NCI-H1694 (cell line): ENCODE data around the gene TBC1D16.

ENCODE experiments used
- DNase-seq: peaks from one replicate; lab custom pipeline; 2025; lab: John Stamatoyannopoulos, UW

The TBC1D16 gene

DNA sequence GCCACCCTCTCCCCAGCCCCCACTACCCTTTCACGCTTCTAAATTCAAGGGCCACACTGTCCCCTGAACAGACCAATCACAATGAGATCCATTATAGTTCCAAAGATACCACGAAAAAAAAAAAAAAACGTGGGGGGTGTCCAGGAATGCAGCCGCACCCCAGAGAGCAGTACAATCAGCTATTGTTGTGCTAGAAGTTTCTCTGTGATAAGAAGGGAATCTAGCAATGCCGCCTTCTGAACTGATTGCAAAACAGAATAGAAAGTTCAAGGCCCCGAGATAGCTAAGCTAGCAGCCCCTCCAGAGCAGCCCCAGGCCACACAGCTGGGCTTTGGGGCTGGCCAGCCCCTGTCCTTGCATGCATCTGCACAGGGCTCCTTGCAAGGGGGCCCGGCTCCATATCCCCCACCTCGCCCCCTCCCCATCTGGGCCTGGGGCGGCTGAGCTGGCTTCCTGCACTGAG is 109.5 kb downstream of the TBC1D16 start:
- DNase-seq, result no peak

DNA sequence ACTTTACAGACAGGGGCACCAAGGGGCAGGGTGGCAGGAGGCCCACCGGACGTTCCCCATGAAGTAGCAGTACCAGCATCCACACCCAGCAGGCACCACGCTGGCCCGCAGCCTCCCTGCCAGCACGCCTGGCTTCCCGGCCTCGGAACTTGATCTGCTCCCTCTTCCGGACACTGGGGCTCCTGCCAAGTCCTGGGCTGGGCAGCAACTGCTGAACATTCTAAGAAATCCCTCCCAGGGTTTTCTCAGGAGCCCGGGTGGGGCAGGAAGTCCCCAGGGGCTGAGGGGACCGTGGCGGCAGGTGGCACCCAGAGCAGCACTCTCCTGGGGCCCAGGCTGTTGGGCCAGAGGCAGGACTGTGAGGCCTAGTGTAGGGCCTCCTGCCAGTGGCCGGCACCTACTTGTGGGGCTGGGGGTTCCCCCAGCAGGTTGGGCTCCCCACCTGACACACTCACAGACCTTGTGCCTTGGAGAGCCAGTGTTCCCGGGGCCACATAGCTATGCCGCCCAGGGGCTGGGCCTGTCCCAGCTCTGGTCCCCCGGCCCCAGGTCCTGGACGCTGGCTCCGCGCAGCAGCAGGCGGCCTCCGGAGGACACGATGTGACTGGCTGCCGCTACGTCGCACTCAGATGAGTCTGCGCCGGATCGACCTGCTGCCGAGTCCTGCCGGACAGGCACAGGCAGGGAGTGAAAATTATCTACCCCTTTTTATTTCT is 110.3 kb downstream of the TBC1D16 start:
- no peak for DNase-seq

DNA sequence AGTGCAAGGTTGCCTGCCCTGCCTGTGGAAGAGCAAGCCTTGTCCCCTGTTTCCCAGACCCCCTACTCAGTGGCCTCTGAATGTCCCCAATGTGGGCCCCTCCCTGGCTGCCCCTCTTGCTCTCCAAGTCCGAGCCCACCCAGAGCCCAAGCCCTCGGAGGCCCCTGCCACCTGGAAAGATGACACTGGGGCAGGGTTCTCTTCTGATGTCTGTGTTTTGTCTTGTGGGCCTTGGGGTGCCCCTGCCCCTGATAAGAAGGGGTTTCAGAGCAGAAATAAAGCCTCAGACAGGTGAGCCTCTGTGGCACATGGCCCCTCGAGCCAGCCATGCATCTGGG is 111.1 kb downstream of the TBC1D16 start:
- no peak for DNase-seq

DNA sequence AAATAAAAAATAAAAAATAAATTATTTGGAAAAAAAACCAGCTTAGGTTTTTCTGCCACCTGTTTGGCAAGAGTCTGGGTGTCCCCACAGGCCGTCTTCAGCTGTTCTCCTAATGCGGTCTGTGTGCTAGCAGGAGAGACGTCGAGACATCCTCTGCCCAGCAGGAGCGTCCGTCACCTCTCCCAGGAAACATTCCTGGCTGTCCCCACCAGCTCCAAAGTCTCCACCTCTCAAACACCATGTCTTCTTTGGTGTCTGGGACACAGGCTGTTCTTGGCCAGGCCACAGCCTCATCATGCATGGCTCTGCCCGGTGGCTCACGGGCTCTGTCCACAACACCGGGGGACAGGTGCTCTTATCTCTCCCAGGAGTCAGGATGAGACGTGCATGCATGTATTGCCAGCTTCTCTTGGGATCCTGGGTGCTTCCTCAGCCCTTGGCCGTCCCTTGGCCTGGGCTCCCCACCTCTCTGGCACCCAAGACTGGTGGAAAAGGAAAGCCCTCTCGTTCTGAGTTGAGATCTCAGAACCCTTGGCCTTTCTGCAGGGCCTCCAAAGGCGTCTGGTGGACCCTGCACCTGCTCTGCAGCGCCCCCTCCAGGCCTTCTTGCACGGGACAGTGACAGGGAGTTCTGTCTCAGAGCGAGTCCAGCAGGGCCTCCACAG is 111.6 kb downstream of the TBC1D16 start:
- DNase-seq, result peak; percentile 45

DNA sequence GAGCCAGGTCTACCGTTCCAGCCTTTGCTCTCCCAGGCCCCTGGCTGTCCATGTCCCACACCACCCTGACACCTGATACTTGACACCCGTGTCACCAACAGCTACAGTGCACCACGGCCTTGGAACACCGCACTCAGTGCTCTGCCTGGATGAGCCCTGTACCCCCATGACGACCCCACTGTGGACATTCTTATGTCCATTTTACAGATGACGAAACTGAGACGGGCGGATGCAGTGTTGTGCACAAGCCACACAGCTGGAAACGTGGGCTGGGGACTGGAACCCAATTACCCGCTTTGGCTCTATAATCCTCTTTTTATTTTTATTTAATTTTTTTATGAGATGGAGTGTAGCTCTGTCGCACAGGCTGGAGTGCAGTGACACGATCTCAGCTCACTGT is 112.9 kb downstream of the TBC1D16 start:
- no peak for DNase-seq

DNA sequence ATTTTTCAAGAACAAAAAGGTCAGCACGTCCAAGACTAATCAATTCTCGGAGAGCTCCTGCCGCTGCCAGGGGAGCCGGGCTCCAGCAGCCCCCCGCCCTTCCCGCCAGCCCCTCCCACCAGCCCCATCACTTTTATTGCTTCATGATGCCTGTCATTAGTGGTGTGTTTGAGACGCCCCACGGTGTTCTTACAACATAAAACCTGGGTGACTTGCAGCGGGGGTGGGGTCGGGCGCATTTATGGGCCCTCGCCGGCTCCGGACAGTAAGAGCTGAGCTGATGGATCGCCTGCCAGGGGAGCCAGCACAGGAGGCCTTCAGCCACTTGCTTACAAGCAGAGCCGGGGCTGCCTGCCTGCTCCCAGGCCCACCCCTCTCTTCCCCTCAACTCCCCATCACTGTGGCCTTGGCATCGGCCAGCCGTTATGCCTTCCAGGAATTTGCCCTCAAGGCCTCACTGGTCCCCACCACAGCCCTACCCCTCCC is 113.5 kb downstream of the TBC1D16 start:
- no peak for DNase-seq

DNA sequence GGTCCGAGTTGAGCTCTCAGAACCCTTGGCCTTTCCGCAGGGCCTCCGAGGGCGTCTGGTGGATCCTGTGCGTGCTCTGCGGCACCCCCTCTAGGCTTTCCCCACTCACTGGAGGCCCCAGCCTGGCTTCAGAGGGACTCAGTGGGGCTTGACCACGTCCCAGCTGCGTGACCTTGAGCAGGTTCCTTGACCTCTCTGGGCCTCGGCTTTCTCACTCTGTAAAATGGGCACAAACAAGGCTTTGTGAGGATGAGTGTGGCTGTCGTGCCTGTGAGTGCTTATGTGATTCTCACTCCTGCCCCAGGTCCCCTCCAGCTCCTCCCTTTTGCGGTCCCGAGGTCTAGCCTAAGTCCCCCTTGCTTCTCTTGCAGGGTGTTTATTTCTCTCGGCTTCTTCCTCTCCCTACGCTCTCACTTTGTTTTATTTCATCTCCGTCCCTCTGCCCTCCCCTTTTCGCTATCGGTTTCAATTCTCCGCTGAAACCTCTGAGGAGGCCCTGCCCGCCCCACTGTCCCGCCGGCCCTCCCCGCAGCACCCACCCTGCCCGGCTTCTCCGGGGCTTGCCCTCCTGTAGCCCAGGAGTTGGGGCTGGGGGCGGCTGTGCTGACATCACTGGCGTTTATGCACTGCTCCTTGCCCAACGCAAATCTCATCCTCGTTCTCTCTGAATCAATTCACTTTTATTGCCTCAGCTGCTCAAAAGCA is 114.1 kb downstream of the TBC1D16 start:
- no peak for DNase-seq

DNA sequence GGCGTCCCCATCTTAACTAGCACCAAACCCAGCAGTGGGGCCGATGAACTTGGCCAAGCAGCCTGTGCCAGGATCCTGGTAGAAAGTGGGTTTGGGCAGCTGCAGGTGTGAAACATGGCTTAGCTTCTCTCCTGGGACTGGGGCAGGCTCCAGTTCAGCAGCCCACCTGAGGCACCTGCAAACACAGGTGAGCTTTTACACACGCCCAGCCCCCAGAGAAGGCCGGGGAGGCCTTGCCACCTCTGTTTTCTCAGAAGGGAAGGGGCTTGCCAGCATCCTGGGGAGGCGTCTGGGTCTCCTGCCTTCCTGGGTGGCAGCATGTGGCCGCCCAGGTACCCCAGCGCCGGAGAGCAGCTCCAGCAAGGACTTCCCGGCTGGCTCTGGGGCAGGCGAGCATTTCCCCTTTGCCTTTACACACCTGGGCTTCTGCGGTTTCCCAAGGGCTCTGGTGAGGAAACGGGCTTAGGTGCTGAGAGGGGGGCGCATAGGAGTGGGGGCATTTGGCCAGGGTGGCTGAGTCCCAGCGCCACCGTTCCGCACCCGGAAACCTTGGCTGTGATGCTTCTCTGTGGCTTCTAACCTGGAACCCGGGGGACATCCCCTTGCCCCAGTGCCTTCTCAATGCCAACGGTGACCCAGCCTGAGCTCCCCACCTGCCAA is 114.8 kb downstream of the TBC1D16 start:
- no peak for DNase-seq

DNA sequence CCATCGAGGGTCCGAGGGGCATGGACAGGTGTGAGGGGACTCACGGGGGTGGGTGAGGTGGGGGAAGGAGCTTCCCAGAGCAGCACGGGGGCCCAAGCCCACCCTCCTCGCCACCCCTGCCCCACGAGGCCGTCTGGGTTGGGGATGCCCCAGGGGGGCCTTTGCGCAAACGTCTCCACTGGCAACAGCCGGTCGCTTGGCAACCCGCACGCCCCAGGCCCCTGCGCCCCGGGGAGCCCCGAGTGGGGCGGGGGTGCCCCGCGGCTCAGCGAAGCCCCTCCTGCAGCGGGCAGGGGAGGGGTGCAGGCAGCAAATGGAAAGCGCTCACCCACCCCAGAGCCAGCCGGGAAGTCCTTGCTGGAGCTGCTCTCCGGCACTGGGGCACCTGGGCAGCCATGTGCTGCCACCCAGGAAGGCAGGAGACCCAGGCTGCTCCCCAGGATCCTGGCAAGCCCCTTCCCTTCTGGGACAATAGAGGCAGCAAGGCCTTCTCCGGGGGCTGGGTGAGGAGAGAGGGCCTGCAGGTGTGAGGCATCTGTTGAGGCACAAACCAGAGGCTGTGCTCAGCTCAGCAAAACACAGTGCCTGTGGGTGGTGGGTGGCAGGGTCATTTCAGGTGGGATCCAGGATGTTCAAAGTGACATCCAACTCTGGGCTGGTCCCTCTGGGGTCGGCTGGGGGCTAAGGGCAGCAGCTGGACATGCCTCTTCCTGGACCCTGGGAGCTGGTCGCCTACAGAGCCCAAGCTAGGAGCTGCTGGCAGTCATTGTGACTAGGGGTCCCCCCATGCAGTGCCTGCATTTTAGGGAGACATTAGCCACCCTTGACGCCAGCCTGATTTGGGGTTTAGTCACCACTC is 115.6 kb downstream of the TBC1D16 start:
- DNase-seq, result no peak

DNA sequence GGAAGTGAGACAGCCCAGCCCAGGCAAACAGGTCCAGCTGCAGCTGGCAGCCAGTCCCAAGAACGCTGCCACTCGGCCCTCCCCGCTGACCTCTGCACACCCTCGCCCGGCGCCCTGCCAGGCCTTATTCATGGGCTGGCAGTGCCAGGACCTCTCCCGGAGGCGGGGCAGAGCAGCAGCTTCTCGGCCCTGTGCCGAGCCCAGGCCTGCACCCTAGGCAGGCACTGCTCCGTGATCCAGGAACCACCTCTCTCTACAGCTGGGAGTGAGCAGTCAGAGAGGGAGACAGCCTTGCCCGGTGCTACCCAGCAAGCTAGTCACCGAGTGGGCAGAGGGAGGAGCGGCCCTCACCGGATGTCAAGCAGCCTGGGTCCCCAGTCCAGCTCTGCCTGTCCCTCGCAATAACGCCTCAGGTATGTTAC is 116.5 kb downstream of the TBC1D16 start:
- DNase-seq, result no peak

DNA sequence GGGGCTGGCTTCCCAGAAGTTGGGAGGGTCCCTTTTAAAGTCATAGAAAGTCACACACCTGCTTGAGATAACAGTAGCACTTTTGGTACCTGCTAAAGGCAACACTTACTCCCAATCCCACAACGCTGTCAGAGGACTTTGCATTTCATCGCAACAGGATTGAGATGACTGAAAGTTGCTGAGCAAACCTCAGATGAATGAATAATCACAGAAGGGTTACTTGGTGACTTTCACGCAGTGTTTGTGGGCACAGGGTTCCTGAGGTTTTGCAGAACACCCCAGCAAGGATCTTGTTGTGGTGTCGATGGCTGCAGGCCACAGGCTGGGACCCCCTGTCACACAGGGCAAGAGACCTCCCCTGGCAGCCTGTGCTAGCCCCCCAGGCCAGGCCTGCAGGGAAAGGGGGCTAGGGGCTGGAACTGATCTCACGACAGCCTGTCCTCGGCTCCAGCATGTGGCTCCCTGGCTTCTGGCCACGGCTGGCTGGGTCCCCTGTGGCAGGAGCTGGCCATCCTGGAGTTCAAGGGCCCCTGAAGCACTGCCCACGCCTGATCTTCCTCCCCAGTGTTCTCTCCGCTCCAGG is 117.0 kb downstream of the TBC1D16 start:
- no peak for DNase-seq

DNA sequence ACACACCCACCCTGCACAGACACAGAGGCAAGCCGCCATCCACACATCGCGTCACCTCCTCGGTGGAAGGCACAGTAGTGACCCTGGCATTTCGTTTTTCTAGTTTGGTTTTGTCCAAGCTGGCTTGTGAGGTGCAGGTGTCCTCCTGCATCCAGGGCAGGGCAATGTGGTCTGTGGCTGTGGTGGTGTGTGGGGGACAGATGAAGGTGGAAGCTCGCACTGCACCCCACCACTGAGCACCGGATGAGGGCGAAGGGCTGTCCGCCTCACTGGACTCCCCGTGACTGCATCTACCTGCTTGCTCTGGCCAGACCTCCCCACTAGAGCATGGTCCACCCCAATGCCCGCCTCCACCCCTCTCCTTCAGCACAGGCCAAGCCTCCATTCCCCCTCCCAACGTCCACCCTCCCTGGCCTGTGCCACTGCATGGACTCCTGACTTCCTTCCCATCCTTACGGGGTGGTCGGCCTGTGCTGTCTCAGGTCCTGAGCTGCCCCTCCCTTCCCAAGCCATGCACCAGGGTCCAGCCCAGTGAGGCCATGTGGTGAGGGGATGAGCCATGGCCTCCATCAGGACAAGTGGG is 117.7 kb downstream of the TBC1D16 start:
- no peak for DNase-seq

DNA sequence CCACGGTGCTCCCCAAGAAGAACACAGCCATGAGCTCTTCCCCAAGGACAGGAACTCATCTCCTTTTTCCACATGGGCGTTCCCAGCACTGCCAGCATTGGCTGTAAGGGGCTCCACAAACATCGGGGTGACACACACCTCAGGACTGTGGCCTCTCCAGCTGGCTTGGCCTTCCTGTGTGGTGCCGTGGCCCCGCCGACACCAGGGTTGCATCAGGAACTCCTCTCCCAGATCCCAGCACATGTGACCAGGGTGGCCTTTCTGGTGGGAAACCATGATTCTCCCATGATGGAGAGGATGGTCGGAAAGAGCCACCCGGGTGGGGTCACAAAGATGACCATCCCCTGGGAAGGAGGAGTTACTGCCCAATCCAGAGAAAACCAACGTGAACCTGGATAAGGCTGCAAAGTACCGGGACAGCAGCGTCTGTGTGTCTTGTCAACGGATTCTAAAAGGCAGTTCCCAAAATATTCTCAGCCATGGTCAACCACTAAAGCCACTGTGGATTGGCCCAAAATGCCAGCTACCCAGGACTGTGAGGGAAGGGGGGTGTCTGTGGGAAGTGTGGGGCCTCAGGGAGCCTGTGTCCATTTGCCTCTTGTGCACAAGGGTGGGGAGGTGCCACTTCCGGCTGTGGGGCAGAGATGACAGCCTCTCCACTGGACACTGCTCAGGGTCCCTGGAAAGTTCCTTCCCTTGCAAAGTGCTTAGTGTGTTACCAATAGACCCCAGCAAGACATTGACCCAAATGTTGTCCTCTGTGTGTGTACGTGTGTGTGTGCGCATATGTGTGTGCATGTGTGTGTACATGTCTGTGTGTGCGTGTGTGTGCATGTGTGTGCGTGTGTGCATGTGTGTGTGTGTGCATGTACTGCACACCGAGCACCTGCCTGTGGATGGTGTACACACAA is 118.4 kb downstream of the TBC1D16 start:
- DNase-seq, result no peak

DNA sequence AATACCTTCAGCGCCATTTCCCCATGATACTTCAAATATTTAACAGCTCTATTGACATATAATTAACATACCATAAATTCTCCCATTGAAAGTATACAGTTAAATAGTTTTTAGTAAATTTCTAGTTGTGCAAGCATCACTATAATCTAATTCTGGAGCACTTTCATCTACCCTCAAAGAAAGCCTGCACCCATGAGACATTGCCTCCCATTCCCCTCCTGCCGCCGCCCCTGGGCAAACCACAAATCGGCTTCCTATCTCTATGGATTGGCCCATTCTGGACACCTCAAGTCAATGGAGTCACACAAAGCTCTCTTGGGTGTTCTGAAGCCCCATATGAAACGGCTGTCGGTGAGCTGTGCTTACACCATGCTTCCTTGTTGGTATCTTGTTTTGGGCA is 119.2 kb downstream of the TBC1D16 start:
- no peak for DNase-seq

DNA sequence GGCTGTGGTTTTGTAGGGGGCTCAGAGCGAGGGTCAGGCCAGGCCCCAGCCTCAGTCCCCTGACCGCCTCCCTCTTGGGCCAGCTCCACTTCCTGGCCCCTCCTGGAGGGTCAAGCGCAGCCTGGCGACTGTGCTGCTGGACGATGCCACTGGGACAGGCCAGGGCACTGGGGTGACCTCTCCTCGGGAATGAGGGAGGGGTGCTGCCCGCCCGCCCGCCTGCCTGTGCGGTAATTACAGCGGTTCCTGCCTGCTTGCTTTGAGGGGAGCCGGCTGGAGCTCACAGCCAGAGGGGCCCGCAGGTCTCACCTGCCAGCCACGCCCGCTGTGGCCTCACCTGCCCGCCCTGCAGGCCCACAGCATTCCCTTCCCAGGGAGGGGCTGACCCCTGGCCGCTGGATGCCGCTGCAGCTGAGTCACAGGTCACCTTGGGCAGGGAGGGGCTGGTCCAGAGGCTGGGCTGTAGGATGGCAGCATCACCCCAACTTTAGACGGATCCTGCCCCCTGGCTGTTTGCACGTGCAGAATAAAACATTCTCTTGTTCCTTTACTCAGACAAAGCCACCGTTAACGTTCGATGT is 119.7 kb downstream of the TBC1D16 start:
- DNase-seq, result no peak

DNA sequence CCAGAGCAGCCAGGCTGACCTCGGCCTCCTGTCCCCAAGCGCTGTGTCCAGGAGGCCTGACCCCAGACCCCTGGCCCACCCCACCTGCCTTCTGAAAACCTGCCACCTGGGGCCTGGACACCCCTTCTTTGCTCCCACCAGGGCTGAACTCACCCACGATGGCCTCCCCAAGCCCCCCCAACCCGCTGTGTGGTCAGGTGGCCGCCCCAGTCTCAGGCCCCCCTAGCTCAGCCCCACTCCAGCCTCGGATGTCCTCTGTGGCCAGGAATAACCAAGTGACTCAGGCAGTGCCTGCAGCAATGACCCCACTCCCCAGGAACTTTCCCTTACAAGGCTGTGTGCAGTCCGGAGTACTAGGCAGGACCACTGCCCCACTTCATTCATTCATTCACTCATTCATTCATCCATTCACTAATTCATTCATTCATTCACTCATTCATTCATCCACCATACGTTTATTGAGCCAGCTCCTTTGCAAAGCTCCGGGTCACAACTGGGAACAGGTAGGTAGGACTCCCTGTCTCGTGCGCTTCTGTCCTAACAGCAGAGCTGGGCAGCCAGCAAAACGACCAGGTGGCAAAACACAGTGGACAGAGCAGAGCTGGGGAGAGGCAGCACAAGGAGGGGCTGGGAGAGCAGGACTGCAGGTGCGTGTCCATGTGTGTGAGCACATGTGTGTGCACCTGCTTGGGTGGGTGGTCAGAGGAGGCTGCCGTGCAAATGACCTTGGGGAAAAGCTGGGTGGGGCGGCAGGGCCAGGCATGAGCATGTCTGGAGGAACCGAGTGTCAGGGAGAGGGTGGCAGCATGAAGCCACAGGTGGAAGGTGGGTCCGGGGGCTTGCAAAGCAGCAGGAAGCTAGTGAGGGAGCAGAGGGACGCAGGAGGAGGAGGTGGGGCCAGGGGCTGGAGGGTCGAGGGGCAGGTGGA is 120.6 kb downstream of the TBC1D16 start:
- DNase-seq, result no peak

DNA sequence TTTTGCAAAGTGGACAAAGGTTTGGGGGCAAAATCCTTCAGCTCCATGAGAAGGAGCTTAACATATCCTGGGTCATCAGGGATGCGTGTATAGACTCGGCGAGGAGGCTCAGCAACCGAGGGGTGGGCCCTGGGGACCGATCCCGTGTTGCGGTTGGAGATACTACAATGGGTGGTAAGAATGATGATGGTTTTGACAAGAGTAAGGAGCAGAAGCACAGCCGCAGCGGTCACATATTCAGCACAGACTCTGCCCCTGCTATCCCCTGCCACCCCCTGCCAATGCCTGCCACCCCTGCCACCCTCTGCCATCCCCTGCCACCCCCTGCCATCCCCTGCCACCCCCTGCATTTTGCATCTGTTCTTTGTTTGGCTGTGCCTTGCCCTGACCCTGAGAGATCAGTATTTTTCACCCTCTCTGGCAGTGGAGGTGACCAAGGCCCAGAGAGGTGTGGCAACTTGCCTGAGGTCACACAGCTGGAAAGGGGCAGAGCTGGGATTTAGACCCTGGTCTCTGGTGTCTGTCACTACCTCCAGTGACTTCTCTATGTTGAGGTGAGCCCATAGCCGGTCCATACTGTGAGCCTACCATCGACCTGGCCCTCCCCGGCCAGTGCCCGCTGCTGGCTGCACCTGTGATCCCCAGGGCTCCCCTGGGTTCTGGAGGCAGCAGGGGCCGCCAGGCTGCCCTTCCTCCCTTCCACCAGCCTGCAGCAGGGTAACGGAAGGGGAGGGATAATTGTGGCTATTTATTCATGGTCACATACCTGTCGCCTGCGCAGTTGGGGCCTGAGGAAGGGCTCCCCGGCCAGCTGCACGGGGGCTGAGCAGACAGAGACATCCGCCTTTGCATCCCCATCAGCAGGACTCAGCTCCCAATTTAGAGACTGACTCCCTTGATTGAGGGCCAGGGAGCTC is 121.5 kb downstream of the TBC1D16 start:
- DNase-seq, result no peak
